SU-DHL-6 (cell line): Measurements from ENCODE around the gene BIK.

Experiments
- H2AFZ ChIP-seq: fragments of 200-600 bp; sonication (generic); 2 replicates; pipeline ENCODE4 v1.6.1; 2014; ENCODE audit warnings: low read depth, mild to moderate bottlenecking, moderate library complexity, mixed read lengths, antibody characterized with exemption, low read length; ENCODE audit not compliant: severe bottlenecking
- H3F3A ChIP-seq: fragments of 200-600 bp; shearing (Covaris generic); 2 replicates; pipeline ENCODE4 v1.6.0; 2016; ENCODE audit warnings: antibody characterized with exemption, mild to moderate bottlenecking; ENCODE audit not compliant: insufficient read depth
- H3K27ac ChIP-seq: fragments of 200-600 bp; sonication (generic); 2 replicates; pipeline ENCODE4 v1.5.1; 2016; ENCODE audit warnings: low read depth, mild to moderate bottlenecking, low read length, moderate library complexity, mixed read lengths
- H3K27me3 ChIP-seq: fragments of 200-600 bp; sonication (generic), shearing (Covaris generic); 2 replicates; pipeline ENCODE4 v1.6.0; 2014; ENCODE audit warnings: mild to moderate bottlenecking, low read length
- H3K36me3 ChIP-seq: fragments of 200-600 bp; sonication (generic); 2 replicates; pipeline ENCODE4 v1.6.1; 2014; ENCODE audit warnings: mild to moderate bottlenecking, low read length, mixed read lengths
- H3K4me2 ChIP-seq: fragments of 300-600, 200-600 bp; shearing (Covaris generic), sonication (generic); 2 replicates; pipeline ENCODE4 v1.6.0; 2014; ENCODE audit warnings: low read length, low read depth, mild to moderate bottlenecking; ENCODE audit not compliant: poor library complexity, severe bottlenecking
- H3K4me3 ChIP-seq: fragments of 200-600 bp; sonication (generic); 2 replicates; pipeline ENCODE4 v1.5.1; 2014; ENCODE audit warnings: antibody characterized with exemption, low read length, mild to moderate bottlenecking, mixed read lengths; ENCODE audit not compliant: insufficient read depth, poor library complexity, severe bottlenecking
- H3K79me2 ChIP-seq: fragments of 200-600 bp; sonication (generic); 2 replicates; pipeline ENCODE4 v1.6.1; 2014; ENCODE audit warnings: mild to moderate bottlenecking, low read length, moderate library complexity; ENCODE audit not compliant: insufficient read depth
- H3K9ac ChIP-seq: fragments of 200-600 bp; sonication (generic); 2 replicates; pipeline ENCODE4 v1.7.0; 2014; ENCODE audit warnings: mild to moderate bottlenecking, low read length
- H3K9me2 ChIP-seq: fragments of 200-600 bp; sonication (generic); replicated peaks from 2 replicates; pipeline ENCODE4 v1.6.1; 2014; ENCODE audit warnings: low read length; ENCODE audit not compliant: insufficient read depth
- H3K9me3 ChIP-seq: fragments of 200-600 bp; sonication (generic); 2 replicates; pipeline ENCODE4 v1.6.1; 2014; ENCODE audit warnings: low read length, mixed read lengths; ENCODE audit not compliant: insufficient read depth
- H4K20me1 ChIP-seq: fragments of 200-600 bp; sonication (generic); 2 replicates; pipeline ENCODE4 v1.6.1; 2014; ENCODE audit warnings: low read depth, mild to moderate bottlenecking, antibody characterized with exemption, low read length, moderate library complexity, mixed read lengths
- CTCF ChIP-seq: fragments of 200-600 bp; sonication (generic); IDR thresholded peaks from one replicate; pipeline ENCODE4 v1.5.1; 2017; ENCODE audit warnings: antibody characterized with exemption, mild to moderate bottlenecking, low read length, moderate library complexity; ENCODE audit not compliant: insufficient read depth, poor library complexity, severe bottlenecking
- EZH2phosphoT487 ChIP-seq: fragments of 200-600 bp; sonication (generic), shearing (Covaris generic); conservative IDR thresholded peaks from 2 replicates; pipeline ENCODE4 v1.6.1; 2018; ENCODE audit warnings: mild to moderate bottlenecking, antibody characterized with exemption, low read length, moderate library complexity, mixed read lengths

BIK gene

GRCh38 chr22:43094085-43094484 is 16.5 kb upstream of the BIK start:
- peaks cover 10% of the 10 kb centered on the region; the same call in 1 of the 2 replicates for H3K9me3 ChIP-seq
- H3K36me3 ChIP-seq, result no peaks in the 10 kb centered on the region
- no peaks in the 10 kb centered on the region for H3K27me3 ChIP-seq
- no peaks in the 10 kb centered on the region for H3K9me2 ChIP-seq
- H3K27ac ChIP-seq, result no peak overlapping the region
- no peaks in the 10 kb centered on the region for H3K79me2 ChIP-seq
- H3K4me3 ChIP-seq, result no peak overlapping the region
- no peak overlapping the region for H2AFZ ChIP-seq
- H3K9ac ChIP-seq, result no peak overlapping the region
- TF ChIP-seq CTCF (no peak), EZH2phosphoT487 (no peak)
- peaks cover 11% of the 10 kb centered on the region; the same call in 1 of the 2 replicates for H3F3A ChIP-seq
- no peaks in the 10 kb centered on the region for H4K20me1 ChIP-seq
- no peak overlapping the region for H3K4me2 ChIP-seq

- H4K20me1 ChIP-seq, result no peaks in the 10 kb centered on the region
- H3K79me2 ChIP-seq, result no peaks in the 10 kb centered on the region
- H3K4me2 ChIP-seq, result no peak overlapping the region
- no peak overlapping the region for H3K27ac ChIP-seq
- H3K27me3 ChIP-seq, result no peaks in the 10 kb centered on the region
- no peaks in the 10 kb centered on the region for H3K9me2 ChIP-seq
- no peak overlapping the region for H3K9ac ChIP-seq
- TF ChIP-seq CTCF, result no peak
- no peak for TF ChIP-seq EZH2phosphoT487
- H3K4me3 ChIP-seq, result no peak overlapping the region
- H2AFZ ChIP-seq, result no peak overlapping the region
- peaks cover 11% of the 10 kb centered on the region; the same call in 1 of the 2 replicates for H3F3A ChIP-seq
- peaks cover 10% of the 10 kb centered on the region; the same call in 1 of the 2 replicates for H3K9me3 ChIP-seq
- no peaks in the 10 kb centered on the region for H3K36me3 ChIP-seq
Measured at GRCh38 chr22:43094551-43094950, 16.0 kb upstream of the BIK start.

- Histone ChIP-seq H3K4me2 (no peak overlapping the region), H3K27me3 (no peaks in the 10 kb centered on the region), H3F3A (0 out of 2 replicates have a peak, but pooled peaks cover 3% of the 10 kb centered on the region), H2AFZ (no peak overlapping the region), H3K36me3 (no peaks in the 10 kb centered on the region), H3K79me2 (no peaks in the 10 kb centered on the region), H3K4me3 (no peak overlapping the region), H4K20me1 (no peaks in the 10 kb centered on the region), H3K9me2 (no peaks in the 10 kb centered on the region), H3K27ac (no peak overlapping the region), H3K9ac (no peak overlapping the region), H3K9me3 (peaks cover 10% of the 10 kb centered on the region; the same call in 1 of the 2 replicates)
- TF ChIP-seq EZH2phosphoT487 (no peak), CTCF (no peak)
Measured at GRCh38 chr22:43096420-43096819, 14.1 kb upstream of the BIK start.
